ENCODE results near the gene LRP1B.

LRP1B gene

DNA sequence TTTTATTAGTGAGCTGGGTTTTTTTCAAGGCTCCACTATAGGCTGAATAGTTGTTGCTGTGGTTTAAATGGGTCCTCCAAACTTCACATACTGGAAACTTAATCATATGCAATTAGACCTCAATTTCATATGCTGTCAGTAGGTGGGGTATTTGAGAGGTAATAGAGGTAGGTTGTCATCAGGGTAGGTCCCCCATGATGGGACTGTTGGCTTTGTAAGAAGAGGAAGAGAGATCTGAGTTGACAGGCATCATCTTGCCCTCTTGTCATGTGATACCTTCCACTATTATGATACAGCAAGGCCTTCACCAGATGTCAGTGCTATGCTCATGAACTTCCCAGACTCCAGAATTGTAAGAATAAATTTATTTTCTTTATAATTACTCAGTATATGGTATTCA lies 819.4 kb downstream of the LRP1B start:
- no peak for FAIRE-seq

DNA sequence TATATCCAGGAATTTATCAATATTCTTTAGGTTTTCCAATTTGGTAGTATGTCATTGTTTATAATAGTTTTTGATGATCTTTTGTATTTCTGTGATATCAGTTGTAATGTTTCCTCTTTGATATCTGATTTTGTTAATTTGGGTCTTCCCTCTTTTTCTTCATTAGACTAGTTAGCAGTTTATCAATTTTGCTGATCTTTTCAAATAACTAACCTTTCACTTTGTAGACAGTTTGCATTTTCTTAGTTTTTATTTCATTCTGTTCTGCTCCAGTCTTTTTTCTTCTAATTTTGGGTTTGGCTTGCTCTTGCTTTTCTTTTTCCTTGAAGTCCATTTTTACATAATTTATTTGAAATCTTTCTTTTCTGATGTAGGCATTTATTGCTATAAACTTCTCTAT lies 824.4 kb downstream of the LRP1B start:
- DNase-seq (ENCODE audit: insufficient read length) (no peak), FAIRE-seq (no peak)
- TF ChIP-seq POLR2AphosphoS5 (IDR thresholded peaks at IDR 0.05; ENCODE audit: low read depth, low read length) (no peak), TAF1 (IDR thresholded peaks at IDR 0.05; ENCODE audit: borderline replicate concordance, low read depth, low read length) (no peak), POLR2A (IDR thresholded peaks at IDR 0.05; ENCODE audit: low read depth, low read length) (no peak)

More for the DNA sequence above, 819.4 kb downstream of the LRP1B start:
- no peak for DNase-seq (ENCODE audit: insufficient read length)
- TF ChIP-seq TAF1 (IDR thresholded peaks at IDR 0.05; ENCODE audit: borderline replicate concordance, low read depth, low read length) (no peak), POLR2A (IDR thresholded peaks at IDR 0.05; ENCODE audit: low read depth, low read length) (no peak), POLR2AphosphoS5 (IDR thresholded peaks at IDR 0.05; ENCODE audit: low read depth, low read length) (no peak)

DNA sequence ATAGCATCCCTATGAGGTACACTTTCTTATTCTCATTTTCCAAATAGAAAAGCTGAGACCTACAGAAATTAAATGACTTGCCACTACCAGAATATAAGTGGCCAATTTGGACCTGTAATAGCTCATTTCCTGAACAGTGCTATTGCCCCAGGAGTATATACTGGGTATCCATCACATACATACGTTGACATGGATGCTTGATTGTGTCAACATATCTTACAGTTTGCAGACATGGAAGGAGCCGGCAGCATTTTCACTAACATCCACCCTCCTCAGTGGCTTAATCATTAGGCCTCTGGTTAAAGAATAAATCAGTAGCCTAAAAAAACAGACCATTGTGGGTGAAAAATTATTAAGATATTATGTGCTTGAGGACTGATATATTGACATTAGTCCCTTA lies 829.3 kb downstream of the LRP1B start:
- FAIRE-seq (no peak), DNase-seq (ENCODE audit: insufficient read length) (no peak)
- TF ChIP-seq POLR2A (IDR thresholded peaks at IDR 0.05; ENCODE audit: low read depth, low read length) (no peak), TAF1 (IDR thresholded peaks at IDR 0.05; ENCODE audit: borderline replicate concordance, low read depth, low read length) (no peak), POLR2AphosphoS5 (IDR thresholded peaks at IDR 0.05; ENCODE audit: low read depth, low read length) (no peak)

DNA sequence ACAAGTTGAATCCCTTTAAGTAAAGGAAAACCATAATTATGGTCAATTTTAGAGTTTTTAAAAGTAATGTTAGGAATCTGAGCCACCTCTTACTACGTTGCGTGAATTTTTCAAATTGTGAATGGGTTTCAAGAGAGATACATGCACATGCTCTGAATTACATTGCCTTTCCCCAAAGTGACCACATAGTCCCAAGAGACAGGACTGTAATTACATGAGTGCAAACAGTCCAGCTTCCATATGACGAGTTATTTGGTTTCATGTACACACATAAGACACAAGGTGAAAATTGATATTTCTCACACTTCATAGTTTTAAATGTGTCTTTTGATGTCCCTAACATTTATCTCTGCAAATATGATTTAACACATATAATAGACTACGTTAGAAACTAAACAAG lies 850.8 kb downstream of the LRP1B start:
- FAIRE-seq: no peak
- no peak for DNase-seq (ENCODE audit: insufficient read length)
- TF ChIP-seq TAF1 (IDR thresholded peaks at IDR 0.05; ENCODE audit: borderline replicate concordance, low read depth, low read length) (no peak), POLR2A (IDR thresholded peaks at IDR 0.05; ENCODE audit: low read depth, low read length) (no peak), POLR2AphosphoS5 (IDR thresholded peaks at IDR 0.05; ENCODE audit: low read depth, low read length) (no peak)

DNA sequence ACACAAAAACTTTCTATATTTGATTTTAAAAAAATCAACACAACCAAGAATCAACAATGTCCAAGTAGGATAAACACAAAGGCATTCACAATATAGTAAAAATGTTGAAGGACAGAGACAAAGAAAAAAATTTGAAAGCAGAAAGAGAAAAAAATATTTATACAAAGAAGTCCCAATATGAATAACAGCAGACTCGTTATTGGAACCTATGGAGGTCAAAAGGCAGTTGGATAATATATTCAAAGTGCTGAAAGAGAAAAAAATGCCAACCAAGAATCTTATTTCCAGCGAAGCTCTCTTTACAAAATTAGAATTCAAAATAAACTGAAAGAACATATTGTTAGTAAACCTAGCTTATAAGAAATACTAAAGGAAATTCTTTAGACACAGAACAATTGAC lies 859.5 kb downstream of the LRP1B start:
- no peak for DNase-seq (ENCODE audit: insufficient read length)
- TF ChIP-seq POLR2AphosphoS5 (IDR thresholded peaks at IDR 0.05; ENCODE audit: low read depth, low read length): no peak
- TF ChIP-seq TAF1 (IDR thresholded peaks at IDR 0.05; ENCODE audit: borderline replicate concordance, low read depth, low read length): no peak
- TF ChIP-seq POLR2A (IDR thresholded peaks at IDR 0.05; ENCODE audit: low read depth, low read length): no peak
- no peak for FAIRE-seq

DNA sequence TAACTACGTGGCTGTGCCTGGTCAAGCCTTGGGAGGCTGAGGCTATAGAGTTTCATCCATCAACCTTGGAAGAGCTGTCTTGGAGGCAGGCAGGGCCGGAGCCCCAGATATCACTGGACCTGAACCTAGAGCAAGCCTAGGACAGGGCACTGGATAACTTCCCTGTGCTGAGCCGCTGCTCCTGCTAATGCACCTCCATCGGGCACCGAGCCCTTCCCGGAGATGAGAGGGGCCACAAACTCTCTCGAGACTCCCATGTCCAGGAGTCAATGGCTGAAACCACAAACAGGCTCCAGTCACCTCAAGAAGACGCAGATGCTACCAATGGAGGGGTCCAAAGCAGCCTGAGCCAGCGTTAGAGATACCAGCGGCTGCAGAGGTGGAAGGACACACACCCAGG lies 866.0 kb downstream of the LRP1B start:
- DNase-seq (ENCODE audit: insufficient read length) (no peak), FAIRE-seq (no peak)
- TF ChIP-seq TAF1 (IDR thresholded peaks at IDR 0.05; ENCODE audit: borderline replicate concordance, low read depth, low read length) (no peak), POLR2AphosphoS5 (IDR thresholded peaks at IDR 0.05; ENCODE audit: low read depth, low read length) (no peak), POLR2A (IDR thresholded peaks at IDR 0.05; ENCODE audit: low read depth, low read length) (no peak)

DNA sequence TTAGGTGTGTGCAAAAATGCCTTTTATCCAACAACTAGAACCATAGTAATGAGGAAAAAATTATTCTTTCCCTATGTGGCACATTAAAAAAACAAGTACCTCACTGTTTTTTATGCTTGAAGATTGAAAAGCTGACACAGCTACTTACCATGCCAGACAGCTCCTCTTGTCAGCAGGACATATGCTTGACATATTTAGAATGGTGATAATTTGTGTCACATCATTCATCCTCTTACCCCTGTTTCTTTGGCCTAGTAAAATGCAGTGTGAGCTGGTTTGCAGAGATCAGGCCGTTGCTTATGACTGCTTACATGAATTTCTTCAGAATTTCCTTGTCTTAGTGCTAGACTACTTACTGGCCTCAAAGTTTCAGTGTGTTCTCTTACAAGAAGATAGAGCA lies 869.9 kb downstream of the LRP1B start:
- TF ChIP-seq POLR2AphosphoS5 (IDR thresholded peaks at IDR 0.05; ENCODE audit: low read depth, low read length) (no peak), POLR2A (IDR thresholded peaks at IDR 0.05; ENCODE audit: low read depth, low read length) (no peak), TAF1 (IDR thresholded peaks at IDR 0.05; ENCODE audit: borderline replicate concordance, low read depth, low read length) (no peak)
- FAIRE-seq (no peak), DNase-seq (ENCODE audit: insufficient read length) (no peak)

DNA sequence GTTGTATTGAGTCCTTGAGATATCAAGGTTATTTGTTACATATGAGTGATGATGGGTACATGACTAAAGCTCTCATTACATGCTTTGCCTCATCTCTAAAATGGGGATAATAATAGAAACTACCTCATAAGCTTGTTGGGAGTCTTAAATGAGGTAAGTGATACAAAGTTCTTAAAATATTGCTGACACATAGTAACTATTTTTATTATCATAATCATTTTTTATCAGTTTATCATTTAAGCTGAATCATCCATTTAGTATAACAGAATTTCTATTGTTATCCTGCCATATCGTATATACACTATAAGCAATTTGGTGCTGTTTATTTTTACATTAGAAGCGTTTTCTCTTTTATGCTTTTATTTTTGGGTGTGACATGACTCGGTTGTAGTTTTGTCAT lies 871.1 kb downstream of the LRP1B start:
- no peak for FAIRE-seq

DNA sequence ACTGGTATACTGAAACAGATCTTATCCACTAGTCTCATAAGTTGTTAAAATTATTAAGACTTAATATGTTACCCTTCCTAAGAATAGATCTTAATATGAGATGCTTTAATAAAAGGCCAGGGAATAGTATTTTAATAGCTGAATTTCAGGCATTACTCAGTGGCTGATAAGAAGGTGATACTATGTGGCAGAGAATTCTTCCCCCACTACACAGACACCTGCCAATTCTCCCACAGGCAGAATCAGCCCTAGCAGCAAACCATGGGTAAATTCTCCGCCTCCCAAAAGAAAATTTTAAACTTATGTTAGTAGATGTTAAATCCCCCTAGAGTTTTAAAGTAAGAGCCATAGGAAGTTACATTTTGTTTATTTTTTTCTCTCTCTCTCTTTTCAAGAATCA lies 888.8 kb downstream of the LRP1B start:
- DNase-seq (ENCODE audit: insufficient read length) (no peak), FAIRE-seq (no peak)
- TF ChIP-seq POLR2AphosphoS5 (IDR thresholded peaks at IDR 0.05; ENCODE audit: low read depth, low read length) (no peak), POLR2A (IDR thresholded peaks at IDR 0.05; ENCODE audit: low read depth, low read length) (no peak), TAF1 (IDR thresholded peaks at IDR 0.05; ENCODE audit: borderline replicate concordance, low read depth, low read length) (no peak)

More for the DNA sequence above, 871.1 kb downstream of the LRP1B start:
- DNase-seq (ENCODE audit: insufficient read length): no peak
- TF ChIP-seq TAF1 (IDR thresholded peaks at IDR 0.05; ENCODE audit: borderline replicate concordance, low read depth, low read length) (no peak), POLR2A (IDR thresholded peaks at IDR 0.05; ENCODE audit: low read depth, low read length) (no peak)

DNA sequence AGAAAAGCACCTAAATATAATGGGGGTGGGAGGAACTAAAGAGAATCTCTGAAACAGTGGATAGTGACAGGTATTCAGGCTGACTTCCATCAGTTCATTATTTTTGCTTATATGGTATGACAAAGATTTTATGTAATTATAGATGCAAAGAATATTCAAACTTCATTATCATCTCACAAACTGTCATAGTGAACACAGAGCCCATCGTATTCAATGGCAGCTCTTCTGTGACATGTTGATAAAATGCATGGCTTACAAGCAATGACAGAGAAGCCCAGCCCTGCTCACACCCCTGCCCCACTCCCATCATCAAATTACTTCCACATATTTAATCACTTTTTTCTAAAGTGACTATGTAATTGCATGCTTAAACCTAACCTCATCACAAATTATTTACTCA lies 904.3 kb downstream of the LRP1B start:
- FAIRE-seq (no peak), DNase-seq (ENCODE audit: insufficient read length) (no peak)
- TF ChIP-seq POLR2AphosphoS5 (IDR thresholded peaks at IDR 0.05; ENCODE audit: low read depth, low read length) (no peak), TAF1 (IDR thresholded peaks at IDR 0.05; ENCODE audit: borderline replicate concordance, low read depth, low read length) (no peak), POLR2A (IDR thresholded peaks at IDR 0.05; ENCODE audit: low read depth, low read length) (no peak)

DNA sequence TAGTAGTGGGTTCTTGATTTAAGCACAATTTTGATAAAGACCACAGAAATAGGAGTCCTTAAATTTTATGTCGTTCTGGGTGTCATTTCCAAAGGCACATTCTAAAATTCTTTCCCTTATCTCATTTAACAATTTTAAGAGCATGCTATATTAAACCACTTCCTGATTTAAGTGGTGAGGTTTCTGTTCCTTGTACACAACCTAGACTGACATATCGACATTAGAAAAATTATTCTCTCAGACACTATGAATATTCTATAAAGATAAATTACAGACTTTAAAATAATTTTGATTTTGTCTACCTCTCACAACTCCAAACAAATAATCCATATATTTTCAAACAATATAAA lies 923.8 kb downstream of the LRP1B start:
- DNase-seq (ENCODE audit: insufficient read length) (no peak), FAIRE-seq (no peak)
- TF ChIP-seq POLR2AphosphoS5 (IDR thresholded peaks at IDR 0.05; ENCODE audit: low read depth, low read length): no peak
- TF ChIP-seq TAF1 (IDR thresholded peaks at IDR 0.05; ENCODE audit: borderline replicate concordance, low read depth, low read length): no peak
- TF ChIP-seq POLR2A (IDR thresholded peaks at IDR 0.05; ENCODE audit: low read depth, low read length): no peak

DNA sequence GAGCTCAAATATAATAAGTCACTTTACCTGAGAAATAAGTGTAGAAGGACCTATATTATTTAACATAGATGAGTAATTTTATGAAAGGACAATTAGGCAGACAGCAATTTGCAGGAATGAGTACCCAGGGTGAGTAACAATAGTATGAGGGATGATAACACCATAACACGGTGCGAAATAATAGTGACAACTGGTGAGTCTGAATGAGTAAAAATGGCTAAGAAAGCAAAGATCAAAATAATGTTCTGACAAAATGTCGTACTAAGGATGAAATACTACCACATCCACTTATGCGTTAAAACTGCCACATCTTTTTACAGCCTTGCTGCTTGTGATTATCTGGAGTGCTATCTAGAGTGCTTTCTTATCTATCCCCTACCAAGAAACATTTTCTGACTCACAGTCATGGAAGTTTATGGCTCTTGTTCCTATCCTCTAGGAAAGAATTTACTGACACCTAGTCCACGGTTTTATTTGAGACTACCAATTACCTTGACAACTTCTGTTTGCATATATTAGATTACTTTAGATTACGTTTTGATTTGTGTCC lies 929.7 kb downstream of the LRP1B start:
- FAIRE-seq: no peak
- DNase-seq (ENCODE audit: insufficient read length): no peak
- TF ChIP-seq POLR2AphosphoS5 (IDR thresholded peaks at IDR 0.05; ENCODE audit: low read depth, low read length): no peak
- TF ChIP-seq TAF1 (IDR thresholded peaks at IDR 0.05; ENCODE audit: borderline replicate concordance, low read depth, low read length): no peak
- no peak for TF ChIP-seq POLR2A (IDR thresholded peaks at IDR 0.05; ENCODE audit: low read depth, low read length)

DNA sequence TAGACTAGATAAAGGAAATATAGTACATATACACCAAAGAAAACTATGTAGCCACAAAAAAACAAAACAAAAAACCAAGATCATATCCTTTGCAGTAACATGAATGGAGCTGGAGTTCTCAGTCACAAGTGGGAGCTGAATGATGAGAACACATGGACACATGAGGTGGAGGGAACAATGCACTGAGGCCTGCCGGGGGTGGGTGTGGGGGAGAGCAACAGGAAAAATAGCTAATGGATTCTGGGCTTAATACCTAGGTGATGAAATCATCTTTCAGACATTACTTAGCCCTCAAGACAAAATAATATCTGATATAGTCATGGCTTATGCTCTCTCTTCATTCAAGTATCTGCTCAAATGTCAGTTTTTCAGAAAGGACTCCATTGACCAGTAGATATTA lies 930.6 kb downstream of the LRP1B start:
- no peak for TF ChIP-seq TAF1 (IDR thresholded peaks at IDR 0.05; ENCODE audit: borderline replicate concordance, low read depth, low read length)
- TF ChIP-seq POLR2AphosphoS5 (IDR thresholded peaks at IDR 0.05; ENCODE audit: low read depth, low read length): no peak
- TF ChIP-seq POLR2A (IDR thresholded peaks at IDR 0.05; ENCODE audit: low read depth, low read length): no peak
- DNase-seq (ENCODE audit: insufficient read length) (no peak), FAIRE-seq (no peak)
